GM12878 (cell line): ENCODE results near the gene DCAF12. TPM values are rescaled to one million over a fixed set of nuclear protein-coding genes. Genes with fewer than 3 reads are reported as not detected.

ENCODE experiments used
- ATF7 ChIP-seq: fragments of 450-650 bp; IDR thresholded peaks from 2 replicates; pipeline ENCODE4 v1.6.1; 2016; ENCODE audit warnings: low read depth, mild to moderate bottlenecking
- BCL11A ChIP-seq: IDR thresholded peaks from 2 replicates; pipeline ENCODE4 v1.6.1; 2011; ENCODE audit warnings: low read depth, low read length
- CEBPB ChIP-seq, 2 experiments: fragments of 150-350 bp in 1 of 2; IDR thresholded peaks; 2 replicates each; pipeline ENCODE4 v1.6.1; 2012 to 2014; ENCODE audit warnings: low read depth in 2 of 2, low read length in 2 of 2, borderline replicate concordance in 1 of 2, inconsistent platforms in 1 of 2
- CHD4 ChIP-seq: fragments of 200-600 bp; sonication (generic); IDR thresholded peaks from 2 replicates; pipeline ENCODE4 v1.6.1; 2016; ENCODE audit warnings: mild to moderate bottlenecking
- FOXM1 ChIP-seq: IDR thresholded peaks from 2 replicates; pipeline ENCODE4 v1.6.1; 2012; ENCODE audit warnings: low read depth, mild to moderate bottlenecking, inconsistent platforms, low read length, moderate library complexity
- GABPA ChIP-seq: IDR thresholded peaks from 2 replicates; pipeline ENCODE4 v1.6.1; 2014; ENCODE audit warnings: antibody characterized with exemption, low read depth, mild to moderate bottlenecking, inconsistent platforms
- IRF5 ChIP-seq: fragments of 450-650 bp; IDR thresholded peaks from 2 replicates; pipeline ENCODE4 v1.6.1; 2017; ENCODE audit warnings: borderline replicate concordance
- NFYA ChIP-seq: IDR thresholded peaks from 2 replicates; pipeline ENCODE4 v1.6.1; 2011; ENCODE audit warnings: low read depth, mild to moderate bottlenecking, low read length, improper control_type of control experiment, borderline replicate concordance
- PAX8 ChIP-seq: fragments of 450-650 bp; IDR thresholded peaks from 2 replicates; pipeline ENCODE4 v1.6.1; 2017; ENCODE audit warnings: mild to moderate bottlenecking, moderate library complexity
- PBX3 ChIP-seq: IDR thresholded peaks from 2 replicates; pipeline ENCODE4 v1.6.1; 2011; ENCODE audit warnings: mild to moderate bottlenecking, low read depth, low read length, moderate library complexity; ENCODE audit not compliant: insufficient replicate concordance
- RB1 ChIP-seq: fragments of 450-650 bp; formaldehyde crosslinking; IDR thresholded peaks from 2 replicates; pipeline ENCODE4 v1.6.1; 2017; ENCODE audit warnings: mild to moderate bottlenecking, borderline replicate concordance
- SPI1 ChIP-seq: IDR thresholded peaks from 2 replicates; pipeline ENCODE4 v1.6.1; 2011; ENCODE audit warnings: low read depth, mild to moderate bottlenecking, low read length, moderate library complexity, borderline replicate concordance; ENCODE audit not compliant: insufficient read depth
- SRF ChIP-seq, 2 experiments: IDR thresholded peaks; 2 replicates each; pipeline ENCODE4 v1.6.1; 2011; ENCODE audit warnings: low read depth in 2 of 2, low read length in 2 of 2, mild to moderate bottlenecking in 1 of 2, moderate library complexity in 1 of 2
- SUZ12 ChIP-seq: fragments of 200-600 bp; sonication (generic); IDR thresholded peaks from one replicate; pipeline ENCODE4 v1.6.1; 2018; ENCODE audit warnings: antibody characterized with exemption, mild to moderate bottlenecking; ENCODE audit not compliant: unreplicated experiment
- TAF1 ChIP-seq: IDR thresholded peaks from 2 replicates; pipeline ENCODE4 v1.6.1; 2011; ENCODE audit warnings: mild to moderate bottlenecking, low read depth, low read length, borderline replicate concordance
- TARDBP ChIP-seq: IDR thresholded peaks from 2 replicates; pipeline ENCODE4 v1.6.1; 2016; ENCODE audit warnings: borderline replicate concordance
- ZBED1 ChIP-seq: IDR thresholded peaks from 2 replicates; pipeline ENCODE4 v1.6.1; 2016; ENCODE audit warnings: borderline replicate concordance
- polyA plus RNA-seq, 11 experiments: library from polyadenylated mRNA; depleted of rRNA in 4 of 11; unstranded in 6 of 11; stranded (reverse) in 5 of 11; fragments of >200 nt; fragmentation: Nextera tagmentation in 4 of 11; fragmentation: Illumina TruSeq in 1 of 11; extraction: Ambion mirVana in 4 of 11; extraction: Trizol in 1 of 11; gene quantifications; 1 replicate in 1 of 11; 2 replicates in 10 of 11; pipeline versions ENCODE4 v1.2.1 to v1.2.3, GENCODE V29; 2011 to 2016; ENCODE audit warnings: inconsistent platforms in 2 of 11, missing spikeins in 2 of 11, low read depth in 1 of 11
- total RNA-seq, 4 experiments: library from RNA; depleted of rRNA in 3 of 4; stranded (reverse); fragments of >200 nt in 3 of 4; fragmentation: Illumina TruSeq in 1 of 4; extraction: Trizol in 1 of 4; gene quantifications; 2 replicates each; pipeline versions ENCODE4 v1.2.1 to v1.2.3, GENCODE V29; 2013 to 2021
- TF ChIP-seq, protein P1 (sequence below): fragments of 450-650 bp; conservative IDR thresholded peaks from 2 replicates; pipeline ENCODE4 v1.6.1; 2017; ENCODE audit warnings: mild to moderate bottlenecking, moderate library complexity
- TF ChIP-seq, protein P2 (sequence below): fragments of 450-650 bp; IDR thresholded peaks from 2 replicates; pipeline ENCODE4 v1.6.1; 2017; ENCODE audit warnings: mild to moderate bottlenecking, low read depth, inconsistent platforms; ENCODE audit not compliant: poor library complexity, severe bottlenecking

Gene DCAF12
- total and polyA plus RNA-seq, 10 of the 15 experiments (the other 5 are each of a cell fraction or from before 2014, with no cell fraction given), result 11.7 to 57.6 (median 34.6) TPM

- no peak; the same call in 1 of the 2 replicates for TF ChIP-seq TARDBP
- 0 out of 2 replicates have a peak, but pooled peaks have one; percentile 17 for TF ChIP-seq ZBED1
- TF ChIP-seq CEBPB (IDR thresholded peaks at IDR 0.05; ENCODE audit: borderline replicate concordance in 1 of 2, low read depth in 2 of 2, low read length in 2 of 2), result no peak
- TF ChIP-seq SUZ12, result no peak
- TF ChIP-seq IRF5, result no peak
- TF ChIP-seq, protein P1, sequence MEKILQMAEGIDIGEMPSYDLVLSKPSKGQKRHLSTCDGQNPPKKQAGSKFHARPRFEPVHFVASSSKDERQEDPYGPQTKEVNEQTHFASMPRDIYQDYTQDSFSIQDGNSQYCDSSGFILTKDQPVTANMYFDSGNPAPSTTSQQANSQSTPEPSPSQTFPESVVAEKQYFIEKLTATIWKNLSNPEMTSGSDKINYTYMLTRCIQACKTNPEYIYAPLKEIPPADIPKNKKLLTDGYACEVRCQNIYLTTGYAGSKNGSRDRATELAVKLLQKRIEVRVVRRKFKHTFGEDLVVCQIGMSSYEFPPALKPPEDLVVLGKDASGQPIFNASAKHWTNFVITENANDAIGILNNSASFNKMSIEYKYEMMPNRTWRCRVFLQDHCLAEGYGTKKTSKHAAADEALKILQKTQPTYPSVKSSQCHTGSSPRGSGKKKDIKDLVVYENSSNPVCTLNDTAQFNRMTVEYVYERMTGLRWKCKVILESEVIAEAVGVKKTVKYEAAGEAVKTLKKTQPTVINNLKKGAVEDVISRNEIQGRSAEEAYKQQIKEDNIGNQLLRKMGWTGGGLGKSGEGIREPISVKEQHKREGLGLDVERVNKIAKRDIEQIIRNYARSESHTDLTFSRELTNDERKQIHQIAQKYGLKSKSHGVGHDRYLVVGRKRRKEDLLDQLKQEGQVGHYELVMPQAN, result peak; percentile 39
- no peak for TF ChIP-seq FOXM1
- peak; percentile 74; the same call in 1 of the 2 replicates for TF ChIP-seq TAF1
- TF ChIP-seq NFYA, result no peak
- peak; percentile 84 for TF ChIP-seq ATF7
- no peak for TF ChIP-seq RB1
- TF ChIP-seq PBX3, result no peak
- TF ChIP-seq BCL11A, result no peak
- no peak; the same call in 1 of the 2 replicates for TF ChIP-seq GABPA
- TF ChIP-seq PAX8, result no peak
- TF ChIP-seq CHD4, result no peak
- no peak; a peak in 1 of 4 replicates for TF ChIP-seq SRF (IDR thresholded peaks at IDR 0.05; ENCODE audit: low read depth in 2 of 2, low read length in 2 of 2)
- TF ChIP-seq, protein P2, sequence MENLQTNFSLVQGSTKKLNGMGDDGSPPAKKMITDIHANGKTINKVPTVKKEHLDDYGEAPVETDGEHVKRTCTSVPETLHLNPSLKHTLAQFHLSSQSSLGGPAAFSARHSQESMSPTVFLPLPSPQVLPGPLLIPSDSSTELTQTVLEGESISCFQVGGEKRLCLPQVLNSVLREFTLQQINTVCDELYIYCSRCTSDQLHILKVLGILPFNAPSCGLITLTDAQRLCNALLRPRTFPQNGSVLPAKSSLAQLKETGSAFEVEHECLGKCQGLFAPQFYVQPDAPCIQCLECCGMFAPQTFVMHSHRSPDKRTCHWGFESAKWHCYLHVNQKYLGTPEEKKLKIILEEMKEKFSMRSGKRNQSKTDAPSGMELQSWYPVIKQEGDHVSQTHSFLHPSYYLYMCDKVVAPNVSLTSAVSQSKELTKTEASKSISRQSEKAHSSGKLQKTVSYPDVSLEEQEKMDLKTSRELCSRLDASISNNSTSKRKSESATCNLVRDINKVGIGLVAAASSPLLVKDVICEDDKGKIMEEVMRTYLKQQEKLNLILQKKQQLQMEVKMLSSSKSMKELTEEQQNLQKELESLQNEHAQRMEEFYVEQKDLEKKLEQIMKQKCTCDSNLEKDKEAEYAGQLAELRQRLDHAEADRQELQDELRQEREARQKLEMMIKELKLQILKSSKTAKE, result no peak
- peak; percentile 58 for TF ChIP-seq SPI1
Observed at GRCh38 chr9:34126207-34127034, at the start of gene DCAF12 (continued).
